ENCODE measurements around the gene XYLT1.

DNA sequence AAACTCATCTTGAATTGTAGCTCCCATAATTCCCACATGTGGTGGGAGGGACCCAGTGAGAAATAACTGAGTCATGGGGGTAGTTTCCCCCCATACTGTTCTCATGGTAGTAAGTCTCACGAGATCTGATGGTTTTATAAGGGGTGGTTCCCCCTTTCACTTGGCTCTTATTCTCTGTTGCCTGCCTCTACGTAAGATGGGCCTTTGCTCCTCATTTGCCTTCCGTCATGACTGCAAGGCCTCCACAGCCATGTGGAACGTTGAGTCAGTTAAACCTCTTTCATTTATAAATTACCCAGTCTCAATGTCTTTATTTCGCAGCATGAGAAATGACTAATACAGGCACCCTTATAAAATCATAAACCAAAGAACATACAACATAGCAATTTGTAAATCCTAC is 79.0 kb downstream of the XYLT1 start:
- TF ChIP-seq POLR2A (IDR thresholded peaks at IDR 0.05; ENCODE audit: low read depth, low read length) (no peak), TAF1 (IDR thresholded peaks at IDR 0.05; ENCODE audit: low read depth, low read length) (no peak), POLR2AphosphoS5 (IDR thresholded peaks at IDR 0.05; ENCODE audit: low read depth, low read length) (no peak)
